ENCODE data around the gene KCNJ10. TPM values are rescaled to one million over a fixed set of nuclear protein-coding genes. Genes with fewer than 3 reads are reported as not detected.

Gene KCNJ10
- total RNA-seq, 1 donor from 2014 or later, result not detected

- peaks cover 12% of the 10 kb centered on the region for H3K27me3 Mint-ChIP-seq (ENCODE audit: unreplicated experiment)
- H3K9me3 Mint-ChIP-seq (ENCODE audit: unreplicated experiment), result no peaks in the 10 kb centered on the region
- H3K36me3 Mint-ChIP-seq (ENCODE audit: low read depth, unreplicated experiment), result no peaks in the 10 kb centered on the region
- H3K4me3 Mint-ChIP-seq (ENCODE audit: unreplicated experiment), result no peak overlapping the region
- peak; percentile 74 for TF ChIP-seq CTCF (IDR thresholded peaks at IDR 0.05; ENCODE audit: unreplicated experiment)
- peak; percentile 79 for DNase-seq (ENCODE audit: low spot score)
- H3K4me1 Mint-ChIP-seq (ENCODE audit: unreplicated experiment), result peaks cover 25% of the 10 kb centered on the region
- H3K27ac Mint-ChIP-seq (ENCODE audit: unreplicated experiment), result no peak overlapping the region
These were observed 31.2 kb upstream of the KCNJ10 start for GRCh38 chr1:160101037-160101716.

- H3K9me3 Mint-ChIP-seq (ENCODE audit: unreplicated experiment), result no peaks in the 10 kb centered on the region
- TF ChIP-seq CTCF (IDR thresholded peaks at IDR 0.05; ENCODE audit: unreplicated experiment), result no peak
- no peak for DNase-seq (ENCODE audit: low spot score)
- H3K27ac Mint-ChIP-seq (ENCODE audit: unreplicated experiment), result no peak overlapping the region
- H3K27me3 Mint-ChIP-seq (ENCODE audit: unreplicated experiment), result peaks cover 12% of the 10 kb centered on the region
- H3K4me3 Mint-ChIP-seq (ENCODE audit: unreplicated experiment), result peak overlapping the region; percentile 14
- H3K36me3 Mint-ChIP-seq (ENCODE audit: low read depth, unreplicated experiment), result no peaks in the 10 kb centered on the region
- H3K4me1 Mint-ChIP-seq (ENCODE audit: unreplicated experiment), result peaks cover 26% of the 10 kb centered on the region
These were observed 29.9 kb upstream of the KCNJ10 start for GRCh38 chr1:160099716-160100375.

- Mint-ChIP-seq H3K27me3 (ENCODE audit: unreplicated experiment) (peaks cover 12% of the 10 kb centered on the region), H3K9me3 (ENCODE audit: unreplicated experiment) (no peaks in the 10 kb centered on the region), H3K36me3 (ENCODE audit: low read depth, unreplicated experiment) (no peaks in the 10 kb centered on the region), H3K4me3 (ENCODE audit: unreplicated experiment) (peak overlapping the region; percentile 14), H3K27ac (ENCODE audit: unreplicated experiment) (peak overlapping the region; percentile 78), H3K4me1 (ENCODE audit: unreplicated experiment) (peaks cover 17% of the 10 kb centered on the region)
- DNase-seq (ENCODE audit: low spot score), result peak; percentile 97
- no peak for TF ChIP-seq CTCF (IDR thresholded peaks at IDR 0.05; ENCODE audit: unreplicated experiment)
These were observed 29.0 kb upstream of the KCNJ10 start for GRCh38 chr1:160098852-160099561.

GRCh38 chr1:160097911-160098851 is 28.2 kb upstream of the KCNJ10 start, which contains the start of gene IGSF8:
IGSF8 (minus strand) TSS chr1:160098619; CDS start chr1:160098472, 147 bp downstream.
- peak within 1 kb of the TSS; percentile 78 for H3K27ac Mint-ChIP-seq (ENCODE audit: unreplicated experiment)
- DNase-seq (ENCODE audit: low spot score), result peak; percentile 78
- peaks cover 13% of the 10 kb centered on the region for H3K27me3 Mint-ChIP-seq (ENCODE audit: unreplicated experiment)
- H3K4me1 Mint-ChIP-seq (ENCODE audit: unreplicated experiment), result peaks cover 16% of the 10 kb centered on the region
- peak within 1 kb of the TSS; percentile 92 for H3K4me3 Mint-ChIP-seq (ENCODE audit: unreplicated experiment)
- H3K36me3 Mint-ChIP-seq (ENCODE audit: low read depth, unreplicated experiment), result no peaks in the 10 kb centered on the region
- H3K9me3 Mint-ChIP-seq (ENCODE audit: unreplicated experiment), result no peaks in the 10 kb centered on the region
- no peak for TF ChIP-seq CTCF (IDR thresholded peaks at IDR 0.05; ENCODE audit: unreplicated experiment)
